ENCODE measurements around the gene JARID2. TPM values are rescaled to one million over a fixed set of nuclear protein-coding genes. Genes with fewer than 3 reads are reported as not detected.

Gene JARID2
- polyA plus RNA-seq, 1 donor from 2014 or later, result 25.5 TPM

DNA sequence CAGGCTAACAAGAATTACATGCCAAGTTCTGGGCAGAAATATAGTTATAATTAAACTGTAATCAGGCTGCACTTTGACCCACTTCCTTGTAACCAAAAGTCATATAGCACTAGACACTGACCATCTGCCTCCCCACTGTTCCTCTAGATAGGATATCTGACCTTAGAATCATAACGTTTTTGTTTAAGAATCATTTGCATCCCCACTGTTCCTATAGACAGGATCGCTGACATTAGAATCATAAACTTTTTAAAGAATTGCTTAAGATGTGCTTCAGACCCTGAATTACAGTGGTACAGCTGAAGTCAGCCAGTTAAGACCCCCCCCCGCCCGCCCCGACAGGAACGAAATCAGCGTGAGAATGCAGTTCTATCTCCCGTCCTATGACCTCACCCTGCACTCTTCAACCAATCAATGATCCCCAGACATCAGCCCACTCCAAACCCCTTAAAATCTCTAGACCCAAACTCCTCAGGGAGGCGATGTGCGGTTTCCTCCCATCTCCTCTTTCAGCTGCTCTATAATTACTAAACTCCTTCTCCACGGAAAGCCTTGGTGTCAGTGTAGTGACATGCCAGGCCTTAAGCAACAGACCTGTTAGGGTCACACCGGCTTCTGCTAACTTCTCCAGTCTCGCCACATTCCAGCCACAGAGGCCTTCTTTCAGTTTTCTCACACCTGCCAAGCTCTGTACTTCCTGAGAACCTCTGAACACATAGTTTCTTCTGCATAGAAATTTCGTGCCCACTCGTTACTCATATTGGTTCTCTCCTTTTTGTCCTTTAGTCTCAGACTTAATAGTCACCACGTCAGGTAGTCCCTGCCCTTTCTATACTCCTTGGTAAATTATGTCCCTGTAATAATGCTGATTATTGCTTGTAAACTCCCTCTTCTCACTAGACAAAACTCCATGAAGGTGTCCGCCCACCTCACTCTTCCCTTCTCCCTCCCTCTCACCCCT is 323.4 kb downstream of the JARID2 start:
- Histone ChIP-seq H3K79me2 (replicated peaks; ENCODE audit: insufficient read depth, low read length) (no peaks in the 10 kb centered on the region), H3K36me3 (ENCODE audit: insufficient read depth, low read length) (no peaks in the 10 kb centered on the region), H3K9me2 (ENCODE audit: insufficient read depth, low read length) (no peaks in the 10 kb centered on the region), H3K27me3 (ENCODE audit: insufficient read depth, low read depth, low read length) (no peaks in the 10 kb centered on the region), H4K20me1 (ENCODE audit: insufficient read depth) (no peaks in the 10 kb centered on the region), H3F3A (ENCODE audit: insufficient read depth, low read length, poor library complexity, severe bottlenecking) (no peaks in the 10 kb centered on the region), H3K4me2 (ENCODE audit: low read length) (no peak overlapping the region), H3K9ac (ENCODE audit: low read length) (no peak overlapping the region), H2AFZ (ENCODE audit: low read depth, low read length) (no peak overlapping the region), H3K27ac (ENCODE audit: low read length) (no peak overlapping the region), H3K9me3 (ENCODE audit: low read length) (no peaks in the 10 kb centered on the region), H3K4me3 (ENCODE audit: low read length) (no peak overlapping the region)
- TF ChIP-seq, protein P1, sequence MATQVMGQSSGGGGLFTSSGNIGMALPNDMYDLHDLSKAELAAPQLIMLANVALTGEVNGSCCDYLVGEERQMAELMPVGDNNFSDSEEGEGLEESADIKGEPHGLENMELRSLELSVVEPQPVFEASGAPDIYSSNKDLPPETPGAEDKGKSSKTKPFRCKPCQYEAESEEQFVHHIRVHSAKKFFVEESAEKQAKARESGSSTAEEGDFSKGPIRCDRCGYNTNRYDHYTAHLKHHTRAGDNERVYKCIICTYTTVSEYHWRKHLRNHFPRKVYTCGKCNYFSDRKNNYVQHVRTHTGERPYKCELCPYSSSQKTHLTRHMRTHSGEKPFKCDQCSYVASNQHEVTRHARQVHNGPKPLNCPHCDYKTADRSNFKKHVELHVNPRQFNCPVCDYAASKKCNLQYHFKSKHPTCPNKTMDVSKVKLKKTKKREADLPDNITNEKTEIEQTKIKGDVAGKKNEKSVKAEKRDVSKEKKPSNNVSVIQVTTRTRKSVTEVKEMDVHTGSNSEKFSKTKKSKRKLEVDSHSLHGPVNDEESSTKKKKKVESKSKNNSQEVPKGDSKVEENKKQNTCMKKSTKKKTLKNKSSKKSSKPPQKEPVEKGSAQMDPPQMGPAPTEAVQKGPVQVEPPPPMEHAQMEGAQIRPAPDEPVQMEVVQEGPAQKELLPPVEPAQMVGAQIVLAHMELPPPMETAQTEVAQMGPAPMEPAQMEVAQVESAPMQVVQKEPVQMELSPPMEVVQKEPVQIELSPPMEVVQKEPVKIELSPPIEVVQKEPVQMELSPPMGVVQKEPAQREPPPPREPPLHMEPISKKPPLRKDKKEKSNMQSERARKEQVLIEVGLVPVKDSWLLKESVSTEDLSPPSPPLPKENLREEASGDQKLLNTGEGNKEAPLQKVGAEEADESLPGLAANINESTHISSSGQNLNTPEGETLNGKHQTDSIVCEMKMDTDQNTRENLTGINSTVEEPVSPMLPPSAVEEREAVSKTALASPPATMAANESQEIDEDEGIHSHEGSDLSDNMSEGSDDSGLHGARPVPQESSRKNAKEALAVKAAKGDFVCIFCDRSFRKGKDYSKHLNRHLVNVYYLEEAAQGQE (IDR thresholded peaks at IDR 0.05; ENCODE audit: borderline replicate concordance), result no peak
- no peak for TF ChIP-seq TAF1 (IDR thresholded peaks at IDR 0.05; ENCODE audit: low read depth)
- TF ChIP-seq POLR2AphosphoS5 (IDR thresholded peaks at IDR 0.05), result no peak
- no peak for TF ChIP-seq CTCF (IDR thresholded peaks at IDR 0.05; ENCODE audit: poor library complexity, severe bottlenecking)
- no peak for TF ChIP-seq SMC3 (conservative IDR thresholded peaks at IDR 0.05; ENCODE audit: poor library complexity)
- no peak for TF ChIP-seq RAD21 (conservative IDR thresholded peaks at IDR 0.05)
- no peak for TF ChIP-seq EP300 (conservative IDR thresholded peaks at IDR 0.05; ENCODE audit: poor library complexity, severe bottlenecking)
- TF ChIP-seq MXI1 (conservative IDR thresholded peaks at IDR 0.05; ENCODE audit: poor library complexity, severe bottlenecking), result no peak
- no peak for TF ChIP-seq EZH2 (IDR thresholded peaks at IDR 0.05; ENCODE audit: borderline replicate concordance, insufficient read depth, low read length, poor library complexity, severe bottlenecking)

DNA sequence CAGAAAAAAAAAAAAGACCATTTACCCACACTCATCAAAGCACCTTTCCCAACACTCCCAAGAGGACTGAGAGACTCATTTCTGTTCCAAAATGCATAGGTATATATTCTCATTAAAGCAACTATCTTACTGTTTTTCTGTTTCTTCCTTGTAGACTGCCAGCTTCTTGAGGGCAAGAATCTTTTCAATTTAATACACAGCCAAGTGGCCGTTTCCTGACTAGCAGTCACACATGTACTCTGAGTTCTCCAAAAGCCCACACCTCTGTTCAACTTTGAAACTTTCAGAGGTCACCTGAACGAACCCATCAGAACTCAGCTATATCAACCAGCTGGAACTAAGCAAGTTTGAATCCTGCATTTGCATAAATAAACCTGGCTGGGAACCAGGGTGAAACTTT is 324.3 kb downstream of the JARID2 start:
- Histone ChIP-seq H3K4me2 (ENCODE audit: low read length) (no peak overlapping the region), H3F3A (ENCODE audit: insufficient read depth, low read length, poor library complexity, severe bottlenecking) (no peaks in the 10 kb centered on the region), H3K27me3 (ENCODE audit: insufficient read depth, low read depth, low read length) (no peaks in the 10 kb centered on the region), H3K9me3 (ENCODE audit: low read length) (no peaks in the 10 kb centered on the region), H3K36me3 (ENCODE audit: insufficient read depth, low read length) (no peaks in the 10 kb centered on the region), H2AFZ (ENCODE audit: low read depth, low read length) (no peak overlapping the region), H3K9me2 (ENCODE audit: insufficient read depth, low read length) (no peaks in the 10 kb centered on the region), H3K4me3 (ENCODE audit: low read length) (no peak overlapping the region), H3K9ac (ENCODE audit: low read length) (no peak overlapping the region), H3K79me2 (replicated peaks; ENCODE audit: insufficient read depth, low read length) (no peaks in the 10 kb centered on the region), H3K27ac (ENCODE audit: low read length) (no peak overlapping the region), H4K20me1 (ENCODE audit: insufficient read depth) (no peaks in the 10 kb centered on the region)
- TF ChIP-seq EZH2 (IDR thresholded peaks at IDR 0.05; ENCODE audit: borderline replicate concordance, insufficient read depth, low read length, poor library complexity, severe bottlenecking) (no peak), EP300 (conservative IDR thresholded peaks at IDR 0.05; ENCODE audit: poor library complexity, severe bottlenecking) (no peak), POLR2AphosphoS5 (IDR thresholded peaks at IDR 0.05) (no peak), RAD21 (conservative IDR thresholded peaks at IDR 0.05) (no peak), TAF1 (IDR thresholded peaks at IDR 0.05; ENCODE audit: low read depth) (no peak), SMC3 (conservative IDR thresholded peaks at IDR 0.05; ENCODE audit: poor library complexity) (no peak), MXI1 (conservative IDR thresholded peaks at IDR 0.05; ENCODE audit: poor library complexity, severe bottlenecking) (no peak)

Small RNA genes within 50 kb of the gene (small RNA-seq; reads per million reads assigned to genes)
- 0 reads per million in 3 experiments for gene RF00001
- gene RNU6-522P, result 0 to 0.23 (median 0) reads per million in 3 experiments
- gene RNU6-645P, result 0 reads per million in 3 experiments
